T-helper 1 cell treated with Interleukin-12 subunit alpha and Interleukin-12 subunit beta and Interleukin-4 antibody, amounts not matched to agents 30 μg/mL and 1 μg/mL, for 36 hours (primary cell): Measurements from ENCODE around the gene SATB2.

Source experiments
- H3K27ac Mint-ChIP-seq: one replicate; pipeline ENCODE4 v1.8.0; 2021; ENCODE audit warnings: mild to moderate bottlenecking, mixed read lengths
- H3K27me3 Mint-ChIP-seq: one replicate; pipeline ENCODE4 v1.8.0; 2021; ENCODE audit warnings: low read depth, mixed read lengths
- H3K36me3 Mint-ChIP-seq: one replicate; pipeline ENCODE4 v1.8.0; 2021; ENCODE audit warnings: low read depth, mixed read lengths
- H3K4me1 Mint-ChIP-seq: one replicate; pipeline ENCODE4 v1.8.0; 2021; ENCODE audit warnings: low read depth, mixed read lengths
- H3K4me3 Mint-ChIP-seq: one replicate; pipeline ENCODE4 v1.8.0; 2021; ENCODE audit warnings: mild to moderate bottlenecking, moderate library complexity, mixed read lengths
- H3K9me3 Mint-ChIP-seq: one replicate; pipeline ENCODE4 v1.8.0; 2021; ENCODE audit warnings: mixed read lengths

SATB2 gene

DNA sequence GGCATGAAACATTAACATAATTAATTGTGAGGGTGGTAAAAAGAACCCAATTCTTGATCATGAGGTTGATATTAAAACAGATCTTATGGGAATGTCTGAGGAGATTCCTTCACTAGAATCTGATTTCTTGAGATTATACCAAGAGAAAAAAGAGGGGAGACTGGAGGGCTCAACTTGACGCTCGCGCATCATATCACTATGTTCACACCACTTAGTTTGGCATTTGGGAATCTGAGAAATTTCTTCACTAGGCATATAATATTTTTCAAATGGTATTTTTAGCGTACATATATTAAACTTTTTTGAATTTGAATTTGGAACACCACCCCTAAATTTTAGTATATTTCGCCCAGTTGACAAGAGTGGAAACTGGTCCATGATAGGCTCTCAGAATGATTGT is 140.1 kb downstream of the SATB2 start:
- H3K4me1 Mint-ChIP-seq = no peaks in the 10 kb centered on the region
- no peaks in the 10 kb centered on the region for H3K36me3 Mint-ChIP-seq
- no peak overlapping the region for H3K4me3 Mint-ChIP-seq

GRCh38 chr2:199316851-199317250 is 140.9 kb downstream of the SATB2 start:
- Mint-ChIP-seq H3K4me3 (no peak overlapping the region), H3K27me3 (no peaks in the 10 kb centered on the region), H3K36me3 (no peaks in the 10 kb centered on the region), H3K9me3 (no peaks in the 10 kb centered on the region), H3K27ac (no peak overlapping the region), H3K4me1 (no peaks in the 10 kb centered on the region)

More for the DNA sequence above, 140.1 kb downstream of the SATB2 start:
- Mint-ChIP-seq H3K27ac (no peak overlapping the region), H3K27me3 (no peaks in the 10 kb centered on the region), H3K9me3 (no peaks in the 10 kb centered on the region)

DNA sequence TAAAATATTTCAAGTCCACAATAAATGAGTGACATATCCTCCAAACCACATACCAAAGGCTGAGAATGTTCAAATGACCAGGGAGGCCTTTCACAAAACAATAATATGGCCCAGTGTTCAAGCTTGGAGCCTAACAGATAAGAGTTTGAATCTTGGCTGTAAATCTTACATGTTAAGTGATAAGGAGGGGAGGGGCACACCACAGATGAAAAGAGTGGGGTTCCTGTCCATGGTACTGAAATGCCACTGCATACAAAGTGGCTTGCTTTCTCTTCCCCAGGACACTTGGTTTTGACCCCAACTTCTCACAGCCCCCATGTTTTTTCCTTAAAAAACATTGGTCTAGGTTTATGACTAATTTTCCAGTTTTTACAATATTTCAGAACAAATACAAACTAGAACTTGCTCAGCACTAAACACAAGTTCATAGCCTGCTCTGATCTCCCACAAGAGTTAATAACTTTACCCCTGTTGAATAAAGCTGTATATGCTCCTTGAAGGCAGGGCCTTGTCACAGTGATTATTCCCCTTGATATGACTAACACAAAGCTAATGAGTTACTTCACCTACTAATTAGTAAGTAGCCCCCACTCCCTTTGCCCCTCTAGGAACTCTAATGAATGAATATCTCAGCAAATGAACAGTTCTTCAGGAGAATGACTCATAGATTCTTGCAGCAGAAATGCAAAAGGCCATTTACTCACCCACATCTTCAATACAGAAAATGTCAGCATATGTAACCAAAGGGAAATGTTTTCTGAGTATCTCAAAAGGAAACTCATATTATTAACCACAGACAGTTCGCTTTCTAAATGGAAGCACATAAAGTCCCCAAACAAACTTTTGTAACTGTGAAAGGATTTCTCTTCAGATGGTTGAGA is 142.2 kb downstream of the SATB2 start:
- H3K4me3 Mint-ChIP-seq = no peak overlapping the region
- H3K9me3 Mint-ChIP-seq = no peaks in the 10 kb centered on the region
- no peaks in the 10 kb centered on the region for H3K4me1 Mint-ChIP-seq
- no peak overlapping the region for H3K27ac Mint-ChIP-seq
- no peaks in the 10 kb centered on the region for H3K27me3 Mint-ChIP-seq
- H3K36me3 Mint-ChIP-seq = no peaks in the 10 kb centered on the region

- H3K4me3 Mint-ChIP-seq = no peak overlapping the region
- no peaks in the 10 kb centered on the region for H3K9me3 Mint-ChIP-seq
- H3K27me3 Mint-ChIP-seq = no peaks in the 10 kb centered on the region
- H3K36me3 Mint-ChIP-seq = no peaks in the 10 kb centered on the region
- H3K4me1 Mint-ChIP-seq = no peaks in the 10 kb centered on the region
- no peak overlapping the region for H3K27ac Mint-ChIP-seq
These were observed 144.8 kb downstream of the SATB2 start for GRCh38 chr2:199312931-199313330.

DNA sequence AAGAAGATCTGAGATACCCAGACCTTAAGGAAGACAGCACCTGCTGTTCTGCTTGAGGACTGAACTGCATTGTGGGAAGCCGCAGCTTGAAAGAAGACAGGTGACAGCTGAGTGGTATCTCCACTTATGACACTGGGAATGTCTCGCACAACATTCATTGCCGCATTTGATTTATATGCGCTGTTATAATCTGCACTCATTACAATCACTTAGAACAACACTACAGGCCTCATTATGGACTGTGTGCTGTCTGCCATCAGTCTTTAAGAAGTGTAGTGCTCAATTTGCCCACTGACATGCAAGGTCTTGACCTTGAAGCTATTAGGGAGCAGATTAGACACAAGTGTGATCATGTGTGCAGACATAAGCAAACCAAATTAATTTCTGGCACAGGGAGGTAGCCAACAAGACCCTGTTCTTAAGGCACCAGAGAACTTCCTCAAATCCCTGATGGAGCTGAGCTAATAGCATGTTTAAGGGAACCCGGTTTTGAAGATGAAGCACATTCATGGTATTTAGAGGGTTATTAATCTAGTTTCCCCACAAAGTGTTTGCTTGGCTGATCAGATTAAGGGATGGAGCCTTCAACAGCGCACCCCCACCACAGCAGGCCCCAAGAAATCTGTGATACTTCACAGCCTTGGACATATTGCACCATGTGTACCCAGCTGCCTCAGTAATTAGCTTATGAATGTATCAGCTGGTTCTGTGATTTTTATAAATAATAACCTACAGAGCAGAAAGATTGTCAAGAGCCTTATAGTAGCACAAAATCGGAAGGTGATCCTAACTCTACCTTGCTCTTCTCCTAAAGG is 146.8 kb downstream of the SATB2 start:
- no peak overlapping the region for H3K4me3 Mint-ChIP-seq

DNA sequence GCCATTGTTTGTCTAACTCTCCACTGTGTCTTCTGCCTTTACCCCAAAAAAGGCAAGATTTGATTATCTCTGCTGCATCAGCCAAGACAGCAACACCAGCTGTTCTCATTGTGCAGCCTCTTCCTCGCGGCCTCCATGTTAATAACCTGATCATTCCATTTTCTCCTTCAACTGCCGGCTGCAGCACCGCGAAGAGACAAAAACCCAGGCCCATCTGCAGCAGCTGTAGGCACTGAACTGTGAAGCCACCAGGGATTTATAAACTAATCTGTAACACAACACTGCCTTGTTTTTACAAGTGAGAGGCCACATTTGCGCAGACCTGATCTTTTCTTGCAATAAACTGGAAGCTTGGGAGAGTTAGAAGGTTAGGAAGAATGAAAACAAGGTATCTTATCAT is 147.8 kb downstream of the SATB2 start:
- H3K36me3 Mint-ChIP-seq = no peaks in the 10 kb centered on the region

More for the DNA sequence above, 146.8 kb downstream of the SATB2 start:
- Mint-ChIP-seq H3K4me1 (no peaks in the 10 kb centered on the region), H3K27ac (no peak overlapping the region), H3K9me3 (no peaks in the 10 kb centered on the region), H3K36me3 (no peaks in the 10 kb centered on the region), H3K27me3 (no peaks in the 10 kb centered on the region)

GRCh38 chr2:199309411-199309810 is 148.3 kb downstream of the SATB2 start:
- H3K4me1 Mint-ChIP-seq = no peaks in the 10 kb centered on the region
- no peaks in the 10 kb centered on the region for H3K27me3 Mint-ChIP-seq
- no peaks in the 10 kb centered on the region for H3K36me3 Mint-ChIP-seq
- no peak overlapping the region for H3K27ac Mint-ChIP-seq
- no peak overlapping the region for H3K4me3 Mint-ChIP-seq
- no peaks in the 10 kb centered on the region for H3K9me3 Mint-ChIP-seq

More for the DNA sequence above, 147.8 kb downstream of the SATB2 start:
- no peak overlapping the region for H3K4me3 Mint-ChIP-seq
- H3K4me1 Mint-ChIP-seq = no peaks in the 10 kb centered on the region
- H3K27me3 Mint-ChIP-seq = no peaks in the 10 kb centered on the region
- no peak overlapping the region for H3K27ac Mint-ChIP-seq
- H3K9me3 Mint-ChIP-seq = no peaks in the 10 kb centered on the region

GRCh38 chr2:199308567-199308966 is 149.2 kb downstream of the SATB2 start:
- no peaks in the 10 kb centered on the region for H3K4me1 Mint-ChIP-seq
- H3K27ac Mint-ChIP-seq = no peak overlapping the region
- no peaks in the 10 kb centered on the region for H3K9me3 Mint-ChIP-seq
- no peaks in the 10 kb centered on the region for H3K36me3 Mint-ChIP-seq
- no peaks in the 10 kb centered on the region for H3K27me3 Mint-ChIP-seq
- H3K4me3 Mint-ChIP-seq = no peak overlapping the region

GRCh38 chr2:199307461-199307860 is 150.3 kb downstream of the SATB2 start:
- no peaks in the 10 kb centered on the region for H3K36me3 Mint-ChIP-seq
- H3K27me3 Mint-ChIP-seq = no peaks in the 10 kb centered on the region
- H3K4me3 Mint-ChIP-seq = no peak overlapping the region
- H3K9me3 Mint-ChIP-seq = no peaks in the 10 kb centered on the region
- H3K27ac Mint-ChIP-seq = no peak overlapping the region
- no peaks in the 10 kb centered on the region for H3K4me1 Mint-ChIP-seq

GRCh38 chr2:199306116-199306515 is 151.6 kb downstream of the SATB2 start:
- Mint-ChIP-seq H3K36me3 (no peaks in the 10 kb centered on the region), H3K4me1 (no peaks in the 10 kb centered on the region), H3K9me3 (no peaks in the 10 kb centered on the region), H3K4me3 (no peak overlapping the region), H3K27ac (no peak overlapping the region), H3K27me3 (no peaks in the 10 kb centered on the region)

DNA sequence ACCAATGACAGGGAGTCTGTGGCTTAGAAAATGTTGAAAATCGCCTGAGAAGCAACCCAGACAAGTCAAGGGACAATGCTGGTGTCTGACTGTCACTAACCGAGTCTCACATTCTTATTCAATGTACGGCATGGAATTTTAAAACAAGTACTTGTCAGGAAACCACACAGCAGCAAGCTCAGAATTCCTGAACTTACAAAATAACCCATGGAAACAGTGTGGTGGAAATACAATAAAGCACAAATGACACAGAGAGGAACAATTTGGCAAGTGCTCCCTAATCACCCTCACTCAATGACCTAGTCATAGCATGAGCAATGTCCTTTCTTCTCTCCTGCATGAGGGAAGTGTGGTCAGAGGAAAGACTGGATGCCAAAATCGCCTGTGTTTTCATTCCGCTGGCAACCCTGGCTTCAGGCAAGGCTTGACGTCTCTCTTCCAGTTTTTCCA is 154.0 kb downstream of the SATB2 start:
- no peaks in the 10 kb centered on the region for H3K4me1 Mint-ChIP-seq
- no peak overlapping the region for H3K27ac Mint-ChIP-seq
- H3K36me3 Mint-ChIP-seq = no peaks in the 10 kb centered on the region
- no peak overlapping the region for H3K4me3 Mint-ChIP-seq
- no peaks in the 10 kb centered on the region for H3K9me3 Mint-ChIP-seq
- no peaks in the 10 kb centered on the region for H3K27me3 Mint-ChIP-seq

DNA sequence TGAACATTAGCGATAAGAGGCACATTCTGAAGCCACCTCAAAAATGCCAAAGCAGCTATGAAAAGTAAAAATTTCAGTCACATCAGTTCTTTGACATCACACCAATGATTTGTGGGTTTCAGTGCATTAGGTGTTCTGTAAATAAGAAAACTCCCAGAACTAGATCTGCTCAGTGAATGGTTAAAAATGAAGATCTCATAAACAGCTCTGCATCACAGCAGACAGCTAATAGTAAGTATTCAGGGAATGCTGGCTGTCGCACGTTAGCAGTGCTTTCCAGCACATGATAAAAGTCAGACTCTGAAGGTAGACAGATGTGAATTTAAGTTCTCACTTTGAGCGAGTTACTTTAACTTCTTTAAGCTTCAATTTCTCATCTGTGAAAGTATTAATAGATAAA is 154.9 kb downstream of the SATB2 start:
- Mint-ChIP-seq H3K27me3 (no peaks in the 10 kb centered on the region), H3K27ac (no peak overlapping the region), H3K4me3 (no peak overlapping the region), H3K9me3 (no peaks in the 10 kb centered on the region), H3K36me3 (no peaks in the 10 kb centered on the region), H3K4me1 (no peaks in the 10 kb centered on the region)

GRCh38 chr2:199288424-199288823 is 169.3 kb downstream of the SATB2 start:
- no peaks in the 10 kb centered on the region for H3K4me1 Mint-ChIP-seq
- H3K9me3 Mint-ChIP-seq = no peaks in the 10 kb centered on the region
- no peak overlapping the region for H3K4me3 Mint-ChIP-seq
- H3K36me3 Mint-ChIP-seq = no peaks in the 10 kb centered on the region
- no peaks in the 10 kb centered on the region for H3K27me3 Mint-ChIP-seq
- H3K27ac Mint-ChIP-seq = no peak overlapping the region

DNA sequence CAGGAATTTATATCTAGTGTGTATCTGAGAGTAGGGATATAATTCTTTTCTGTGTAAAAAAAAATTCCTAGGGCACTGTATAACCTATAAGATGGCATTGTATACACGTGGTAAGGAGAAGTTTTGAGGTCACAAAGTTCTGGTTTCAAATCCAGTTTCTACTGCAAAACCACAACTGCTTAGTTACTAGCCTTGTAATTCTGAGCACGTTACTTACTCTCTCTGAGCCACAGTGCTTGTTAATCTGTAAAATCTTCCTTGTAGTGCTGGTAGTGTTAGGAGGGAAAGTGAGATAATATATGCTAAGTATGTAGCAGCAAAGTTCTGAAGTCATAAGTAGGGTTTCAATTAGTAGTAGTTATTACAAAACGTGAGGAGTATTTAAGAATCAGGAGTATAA is 175.4 kb downstream of the SATB2 start:
- H3K36me3 Mint-ChIP-seq = no peaks in the 10 kb centered on the region
- no peak overlapping the region for H3K4me3 Mint-ChIP-seq
- no peaks in the 10 kb centered on the region for H3K4me1 Mint-ChIP-seq
- no peaks in the 10 kb centered on the region for H3K9me3 Mint-ChIP-seq
- H3K27me3 Mint-ChIP-seq = no peaks in the 10 kb centered on the region
- no peak overlapping the region for H3K27ac Mint-ChIP-seq

- no peak overlapping the region for H3K4me3 Mint-ChIP-seq
- no peaks in the 10 kb centered on the region for H3K4me1 Mint-ChIP-seq
- no peak overlapping the region for H3K27ac Mint-ChIP-seq
- no peaks in the 10 kb centered on the region for H3K9me3 Mint-ChIP-seq
- H3K36me3 Mint-ChIP-seq = no peaks in the 10 kb centered on the region
- H3K27me3 Mint-ChIP-seq = no peaks in the 10 kb centered on the region
These were observed 178.6 kb downstream of the SATB2 start for GRCh38 chr2:199279146-199279545.
